GM18526 (cell line): ENCODE measurements around the gene CCDC57.

Experiments
- POLR2A ChIP-seq: IDR thresholded peaks from 3 replicates; pipeline ENCODE4 v1.6.1; 2011; ENCODE audit not compliant: insufficient read length; ENCODE audit errors: extremely low read depth

Gene CCDC57

GRCh38 chr17:82112181-82112913, 100.3 kb downstream of the CCDC57 start:
- no peak for TF ChIP-seq POLR2A

- no peak for TF ChIP-seq POLR2A
Measured at GRCh38 chr17:82110298-82110697, 102.3 kb downstream of the CCDC57 start.

- no peak for TF ChIP-seq POLR2A
Measured at GRCh38 chr17:82108961-82109475, 103.6 kb downstream of the CCDC57 start.

DNA sequence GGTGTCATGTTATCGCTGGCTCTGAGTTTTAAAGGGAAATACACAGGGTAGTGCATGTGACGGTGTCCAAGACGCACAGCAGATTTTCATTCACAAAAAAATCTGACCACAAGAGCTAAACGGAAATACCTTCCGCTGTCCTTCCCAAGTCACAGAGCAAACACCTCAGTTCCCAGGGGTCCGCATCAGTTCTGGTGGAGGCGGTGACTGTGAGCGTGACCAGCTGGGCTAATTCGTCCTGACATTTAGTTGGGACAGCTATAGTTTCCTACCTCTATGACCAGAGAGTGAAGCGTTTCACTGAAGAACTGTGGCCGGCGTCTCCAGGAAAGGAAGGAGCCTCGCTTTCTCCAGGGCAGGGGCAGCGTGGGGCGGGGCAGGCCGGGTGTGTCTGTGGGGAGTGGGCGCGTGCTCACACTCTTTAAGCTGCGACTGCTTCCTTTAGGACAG, 104.1 kb downstream of the CCDC57 start:
- TF ChIP-seq POLR2A = no peak

- TF ChIP-seq POLR2A = no peak
Measured at GRCh38 chr17:82108038-82108437, 104.6 kb downstream of the CCDC57 start.

- no peak for TF ChIP-seq POLR2A
Measured at GRCh38 chr17:82107341-82107860, 105.2 kb downstream of the CCDC57 start.

GRCh38 chr17:82106688-82107305, 105.8 kb downstream of the CCDC57 start:
- no peak for TF ChIP-seq POLR2A

GRCh38 chr17:82105882-82106687, 106.6 kb downstream of the CCDC57 start:
- TF ChIP-seq POLR2A = peak; percentile 95

- TF ChIP-seq POLR2A = no peak
Measured at GRCh38 chr17:82105417-82105881, 107.2 kb downstream of the CCDC57 start.

DNA sequence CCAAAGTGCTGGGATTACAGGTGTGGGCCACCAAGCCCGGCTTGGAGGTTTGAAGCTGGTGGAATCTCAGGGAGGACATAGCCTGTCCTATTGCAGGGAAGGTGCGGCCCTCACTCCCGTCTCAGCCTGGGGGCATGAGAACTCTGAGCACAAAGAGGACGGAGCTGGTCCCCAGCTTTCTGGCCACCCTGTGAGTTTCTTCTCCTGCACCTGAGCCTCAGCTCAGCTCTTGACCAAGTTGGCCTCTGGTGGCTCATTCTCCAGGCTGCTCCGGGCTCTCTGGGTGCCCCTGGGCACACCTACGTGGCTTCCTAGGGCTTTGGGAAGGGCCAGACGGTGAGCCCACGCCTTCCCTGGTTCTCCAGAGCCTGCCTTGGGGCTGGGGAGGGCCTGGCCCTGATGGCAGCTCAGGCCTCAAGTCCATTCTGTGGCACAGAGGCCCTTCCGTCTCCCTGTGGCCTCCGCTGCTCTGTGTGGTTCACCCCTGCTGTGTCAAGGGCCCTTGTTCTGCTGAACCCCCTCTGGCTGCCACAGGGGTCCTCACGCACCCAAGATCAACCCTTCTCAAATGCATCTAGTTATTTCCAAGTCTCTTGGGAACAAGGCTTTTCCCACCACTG, 107.7 kb downstream of the CCDC57 start:
- TF ChIP-seq POLR2A = no peak

DNA sequence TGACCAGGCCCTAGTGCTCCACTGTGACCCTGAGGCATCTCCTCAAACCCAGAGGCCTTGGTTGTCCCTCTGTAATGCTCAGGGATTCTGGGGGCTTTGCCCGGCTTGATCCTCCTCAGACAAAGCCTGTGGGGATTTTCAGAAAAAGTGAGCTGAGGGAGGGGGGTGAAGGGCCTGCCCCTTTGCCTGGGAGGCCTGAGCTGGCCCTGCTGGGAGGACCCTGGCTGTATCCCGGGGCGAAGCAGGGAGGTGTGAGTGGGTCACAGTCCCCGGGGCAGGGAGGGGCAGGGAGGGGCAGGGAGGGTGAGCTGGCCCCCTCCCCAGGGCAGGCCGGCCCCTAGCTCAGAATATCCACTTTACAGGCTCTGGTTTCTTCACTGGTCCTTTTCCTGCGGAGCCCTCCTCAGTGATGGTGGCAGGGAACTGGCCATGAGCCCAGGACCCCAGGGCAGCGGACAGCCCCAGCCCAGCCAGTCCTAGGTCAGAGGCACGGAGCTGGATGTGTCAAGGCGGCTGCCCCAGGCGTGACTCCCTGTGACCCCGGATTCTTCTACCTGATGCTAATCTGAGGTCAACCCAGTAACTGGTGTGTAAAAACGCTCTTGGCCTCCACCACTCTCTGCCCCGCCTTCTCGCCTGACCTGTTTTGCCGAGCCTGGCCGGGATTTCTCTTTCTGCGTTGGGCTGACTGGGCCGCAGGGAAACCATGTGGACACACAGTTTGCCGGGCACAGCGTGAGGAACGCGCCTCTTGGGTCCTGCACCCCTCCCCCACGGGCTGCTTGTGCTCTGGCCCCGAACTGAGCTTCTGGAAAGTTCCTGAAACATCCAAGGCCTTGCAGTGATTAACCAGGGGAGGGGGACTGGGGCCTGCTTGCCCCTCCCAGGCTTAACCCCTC, 108.8 kb downstream of the CCDC57 start:
- no peak for TF ChIP-seq POLR2A

DNA sequence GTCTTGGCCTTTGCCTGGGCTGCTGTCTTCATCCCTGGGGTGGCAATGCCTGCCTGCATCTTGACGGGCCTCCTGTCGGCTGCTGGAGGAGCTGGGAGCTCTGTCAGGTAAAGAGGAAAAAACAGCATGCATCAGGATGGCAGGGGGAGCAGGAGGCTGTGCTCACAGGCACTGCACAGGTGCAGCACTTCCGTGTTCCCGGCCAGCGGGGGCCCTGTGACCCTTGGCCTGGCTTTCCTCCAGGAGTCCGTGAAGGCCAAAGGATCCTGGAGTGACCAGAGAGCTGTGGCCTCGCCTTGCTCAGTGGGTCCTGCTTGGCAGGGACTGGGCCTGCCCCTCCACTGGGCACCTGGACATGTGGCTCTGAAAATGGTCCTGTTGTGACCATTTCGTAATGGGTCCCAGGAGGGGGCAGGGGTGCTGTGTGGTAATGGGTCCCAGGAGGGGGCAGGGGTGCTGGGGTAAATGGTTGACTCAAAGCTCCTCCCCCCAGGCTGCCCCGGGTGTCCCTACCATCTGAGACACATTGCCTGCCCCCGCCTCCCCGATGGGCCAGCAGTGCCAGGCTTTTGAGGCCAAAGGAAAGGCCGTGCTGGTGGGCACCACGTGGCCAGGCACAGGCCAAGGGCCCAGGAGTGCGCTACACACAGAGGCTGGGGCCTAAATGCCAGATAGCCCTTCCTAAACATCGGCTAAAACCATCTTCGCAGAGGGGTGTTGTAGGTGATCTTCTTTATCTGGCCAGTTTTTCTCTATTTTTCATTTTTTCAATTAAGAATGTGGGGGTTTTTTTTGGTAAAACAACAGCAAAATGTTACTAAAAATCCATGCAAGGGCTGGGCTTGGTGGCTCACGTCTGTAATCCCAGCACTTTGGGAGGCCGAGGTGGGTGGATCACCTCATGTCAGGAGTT, 110.6 kb downstream of the CCDC57 start:
- TF ChIP-seq POLR2A = no peak

DNA sequence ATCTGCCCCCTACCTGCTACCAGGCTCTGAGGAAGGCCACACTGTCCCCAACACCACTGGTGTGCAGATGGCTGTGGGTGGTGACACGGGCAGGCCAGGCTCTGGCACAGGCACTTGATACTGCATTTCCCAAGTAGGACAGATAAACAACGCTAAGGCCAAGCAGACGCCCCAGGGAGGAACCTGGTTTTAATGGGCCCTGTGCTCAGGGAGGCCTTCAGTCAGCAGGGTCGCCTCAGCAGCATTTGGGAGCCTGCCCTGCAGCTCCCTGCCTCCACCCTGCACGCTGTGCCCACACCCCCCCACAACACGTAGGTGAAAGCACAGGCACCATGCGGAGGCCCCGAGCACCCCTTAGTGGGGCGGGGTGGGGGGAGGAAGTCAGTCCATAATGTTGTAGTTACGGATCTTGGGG, 111.3 kb downstream of the CCDC57 start:
- TF ChIP-seq POLR2A = no peak
